Prostate gland (tissue), 2 donors: ENCODE results near the gene PIGX.

Source experiments
- CTCF ChIP-seq, 4 experiments: fragments of 200-600 bp in 2 of 4; fragments of 450-650 bp in 2 of 4; sonication (generic) in 2 of 4; IDR thresholded peaks; 1 replicate in 3 of 4; 2 replicates in 1 of 4; pipeline ENCODE4 v1.5.1; 2016 to 2019; ENCODE audit warnings: antibody characterized with exemption in 4 of 4, mild to moderate bottlenecking in 2 of 4, moderate library complexity in 2 of 4
- POLR2A ChIP-seq: fragments of 450-650 bp; IDR thresholded peaks from one replicate; pipeline ENCODE4 v1.6.1; 2016; ENCODE audit warnings: antibody characterized with exemption, mild to moderate bottlenecking
- POLR2AphosphoS5 ChIP-seq: sonication (generic); formaldehyde crosslinking; IDR thresholded peaks from one replicate; pipeline ENCODE4 v1.6.1; 2017; ENCODE audit warnings: antibody characterized with exemption

GRCh38 chr3:196686436-196686835 lies 25.7 kb upstream of the PIGX start:
- TF ChIP-seq CTCF (IDR thresholded peaks at IDR 0.05) (no peak), POLR2AphosphoS5 (no peak), POLR2A (no peak)
